ENCODE data around the gene MEF2B. TPM values are rescaled to one million over a fixed set of nuclear protein-coding genes. Genes with fewer than 3 reads are reported as not detected.

Gene MEF2B
- total RNA-seq, 6 donors from 2014 or later, result 2.0 to 3.9 (median 3.1) TPM; not detected in 3

DNA sequence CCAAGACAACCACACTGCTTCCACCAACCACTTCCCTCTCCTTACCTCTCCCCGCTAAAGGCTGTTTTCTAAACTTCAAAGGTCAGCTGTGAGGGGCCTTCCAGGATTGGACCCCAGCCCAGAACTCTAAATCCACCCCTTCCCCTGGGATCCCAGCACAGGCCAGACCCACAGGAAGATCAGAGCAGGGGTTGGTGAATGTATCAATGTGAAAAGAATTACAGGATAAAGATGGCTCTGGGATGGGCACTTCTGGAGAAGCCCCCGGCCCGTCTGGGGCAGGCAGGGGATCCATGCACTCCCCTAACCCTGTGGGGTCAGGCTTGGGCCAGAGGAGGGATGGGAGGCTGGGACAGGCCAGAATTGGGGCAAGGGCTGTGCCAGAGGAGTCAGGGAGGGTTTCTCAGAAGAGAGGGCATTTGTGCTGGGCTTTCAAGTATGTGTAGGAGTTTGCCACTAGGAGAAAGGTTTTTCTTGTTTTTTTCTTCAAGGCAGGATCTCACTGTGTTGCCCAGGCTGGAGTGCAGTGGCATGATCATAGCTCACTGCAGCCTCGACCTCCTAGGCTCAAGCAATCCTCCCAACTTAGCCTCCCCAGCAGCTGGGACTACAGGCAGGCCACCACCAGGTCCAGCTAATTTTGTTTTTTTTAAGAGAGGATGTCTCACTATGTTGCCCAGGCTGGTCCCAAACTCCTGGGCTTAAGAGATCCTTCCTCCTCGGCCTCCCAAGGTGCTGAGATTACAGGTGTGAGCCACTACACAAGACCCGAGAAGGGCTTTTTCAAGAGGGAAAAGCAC lies 1.0 kb upstream of the MEF2B start:
- DNase-seq, result no peak
- WGBS, 2 donors, result 80 to 82% methylated on average over 6 of the region's 6 CpGs
- H3K27me3 ChIP-seq, result no peaks in the 10 kb centered on the region

DNA sequence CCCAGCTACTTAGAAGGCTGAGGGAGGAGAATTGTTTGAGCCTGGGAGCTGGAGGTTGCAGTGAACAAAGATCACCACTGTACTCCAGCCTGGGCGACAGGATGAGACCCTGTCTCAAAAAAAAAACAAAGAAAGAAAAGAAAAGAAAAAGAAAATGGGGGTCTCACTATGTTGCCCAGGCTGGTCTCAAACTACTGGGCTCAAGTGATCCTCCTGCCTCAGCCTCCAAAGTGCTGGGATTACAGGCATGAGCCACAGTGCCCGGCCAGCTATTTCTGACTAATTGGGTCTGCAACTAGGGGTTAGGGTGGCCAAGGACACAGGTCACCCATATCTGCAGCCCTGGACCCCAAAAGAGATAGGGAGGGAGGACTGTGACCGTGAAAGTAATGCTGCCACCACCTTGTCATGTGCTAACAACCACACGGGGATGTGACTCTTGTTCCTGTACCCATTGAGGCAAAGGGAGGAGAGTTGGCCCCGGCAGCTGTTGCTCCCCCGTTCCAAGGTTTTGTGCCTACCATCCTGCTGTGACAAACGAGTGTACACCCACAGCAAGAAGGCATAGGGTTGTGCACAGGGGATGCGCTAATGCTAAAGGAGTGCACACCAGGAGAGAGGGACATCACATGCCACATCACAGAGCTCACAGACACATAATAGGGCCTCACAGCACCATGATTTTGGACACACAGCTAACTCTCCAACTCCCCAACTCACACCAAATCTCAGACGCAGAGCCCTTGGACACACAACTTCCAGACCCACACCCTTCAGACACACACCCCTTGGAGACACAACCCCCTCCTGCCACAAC lies 619 bp downstream of the MEF2B start:
- no peaks in the 10 kb centered on the region for H3K9me3 ChIP-seq
- H3K27me3 ChIP-seq, result no peaks in the 10 kb centered on the region
- ATAC-seq (ENCODE audit: low FRiP score in 2 of 2) (no peak), DNase-seq (no peak)
- TF ChIP-seq, protein P1, sequence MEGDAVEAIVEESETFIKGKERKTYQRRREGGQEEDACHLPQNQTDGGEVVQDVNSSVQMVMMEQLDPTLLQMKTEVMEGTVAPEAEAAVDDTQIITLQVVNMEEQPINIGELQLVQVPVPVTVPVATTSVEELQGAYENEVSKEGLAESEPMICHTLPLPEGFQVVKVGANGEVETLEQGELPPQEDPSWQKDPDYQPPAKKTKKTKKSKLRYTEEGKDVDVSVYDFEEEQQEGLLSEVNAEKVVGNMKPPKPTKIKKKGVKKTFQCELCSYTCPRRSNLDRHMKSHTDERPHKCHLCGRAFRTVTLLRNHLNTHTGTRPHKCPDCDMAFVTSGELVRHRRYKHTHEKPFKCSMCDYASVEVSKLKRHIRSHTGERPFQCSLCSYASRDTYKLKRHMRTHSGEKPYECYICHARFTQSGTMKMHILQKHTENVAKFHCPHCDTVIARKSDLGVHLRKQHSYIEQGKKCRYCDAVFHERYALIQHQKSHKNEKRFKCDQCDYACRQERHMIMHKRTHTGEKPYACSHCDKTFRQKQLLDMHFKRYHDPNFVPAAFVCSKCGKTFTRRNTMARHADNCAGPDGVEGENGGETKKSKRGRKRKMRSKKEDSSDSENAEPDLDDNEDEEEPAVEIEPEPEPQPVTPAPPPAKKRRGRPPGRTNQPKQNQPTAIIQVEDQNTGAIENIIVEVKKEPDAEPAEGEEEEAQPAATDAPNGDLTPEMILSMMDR (IDR thresholded peaks at IDR 0.05), result no peak
- TF ChIP-seq EP300 (IDR thresholded peaks at IDR 0.05) (no peak), POLR2A (IDR thresholded peaks at IDR 0.05) (no peak), POLR2AphosphoS5 (IDR thresholded peaks at IDR 0.05) (no peak)
- no peak overlapping the region for H3K27ac ChIP-seq
- peak overlapping the region in 3 of 4 donors; percentile 19 to 35 (median 33) for H3K4me3 ChIP-seq
- no peaks in the 10 kb centered on the region for H3K36me3 ChIP-seq
- peaks cover 7 to 10% (median 9%) of the 10 kb centered on the region in 4 donors for H3K4me1 ChIP-seq
- WGBS, 2 donors, result 81 to 82% methylated on average over 7 to 9 of the region's 9 CpGs

More for the DNA sequence above, 1.0 kb upstream of the MEF2B start:
- Histone ChIP-seq H3K4me3 (no peak overlapping the region), H3K36me3 (peaks cover 0 to 5% (median 2%) of the 10 kb centered on the region in 4 donors), H3K4me1 (peaks cover 7 to 17% (median 11%) of the 10 kb centered on the region in 4 donors), H3K9me3 (no peaks in the 10 kb centered on the region), H3K27ac (no peak overlapping the region)
- TF ChIP-seq EP300 (IDR thresholded peaks at IDR 0.05) (no peak), POLR2A (IDR thresholded peaks at IDR 0.05) (no peak), POLR2AphosphoS5 (IDR thresholded peaks at IDR 0.05) (no peak)
- TF ChIP-seq, protein P1 (IDR thresholded peaks at IDR 0.05), result no peak
- ATAC-seq (ENCODE audit: low FRiP score in 2 of 2), result no peak

- DNase-seq (no peak), ATAC-seq (ENCODE audit: low FRiP score in 2 of 2) (no peak)
- no peaks in the 10 kb centered on the region for H3K36me3 ChIP-seq
- H3K9me3 ChIP-seq, result no peaks in the 10 kb centered on the region
- no peaks in the 10 kb centered on the region for H3K27me3 ChIP-seq
- 89% methylated on average over 3 of the region's 3 CpGs for whole genome bisulfite sequencing, 2 donors
- no peak for TF ChIP-seq POLR2AphosphoS5 (IDR thresholded peaks at IDR 0.05)
- H3K27ac ChIP-seq, result no peak overlapping the region
- peaks cover 7 to 10% (median 9%) of the 10 kb centered on the region in 4 donors for H3K4me1 ChIP-seq
- H3K4me3 ChIP-seq, result no peak overlapping the region
These were observed 2.5 kb downstream of the MEF2B start for GRCh38 chr19:19167612-19168011.

DNA sequence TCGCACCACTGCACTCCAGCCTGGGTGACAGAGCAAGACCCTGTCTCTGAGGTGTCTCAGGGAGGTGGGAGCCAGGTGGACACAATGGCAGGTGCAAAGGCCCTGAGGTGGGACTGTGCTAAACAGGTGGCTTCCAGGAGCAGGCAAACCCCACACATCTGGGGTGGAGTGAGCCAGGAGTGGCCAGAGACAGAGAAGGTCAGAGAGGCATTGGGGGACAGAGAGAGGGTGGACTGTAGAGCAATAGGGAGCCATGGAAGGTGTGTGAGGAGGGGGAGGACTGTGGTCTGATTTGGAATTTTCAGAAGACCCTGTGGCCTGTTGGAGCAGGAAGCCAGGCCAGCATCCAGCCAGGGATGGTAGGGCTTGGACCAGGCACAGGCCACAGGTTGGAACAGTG lies 4.7 kb downstream of the MEF2B start:
- Histone ChIP-seq H3K4me3 (no peak overlapping the region), H3K9me3 (no peaks in the 10 kb centered on the region), H3K27ac (no peak overlapping the region), H3K36me3 (no peaks in the 10 kb centered on the region), H3K27me3 (no peaks in the 10 kb centered on the region), H3K4me1 (peaks cover 7 to 8% (median 7%) of the 10 kb centered on the region in 4 donors)
- TF ChIP-seq POLR2AphosphoS5 (IDR thresholded peaks at IDR 0.05) (no peak), EP300 (IDR thresholded peaks at IDR 0.05) (no peak), POLR2A (IDR thresholded peaks at IDR 0.05) (no peak)
- TF ChIP-seq, protein P1 (IDR thresholded peaks at IDR 0.05), result no peak
- WGBS, 2 donors, result 100% methylated on average over 1 of the region's 1 CpG
- DNase-seq (no peak), ATAC-seq (ENCODE audit: low FRiP score in 2 of 2) (no peak)

- H3K27me3 ChIP-seq, result no peaks in the 10 kb centered on the region
- H3K36me3 ChIP-seq, result no peaks in the 10 kb centered on the region
- 92 to 98% methylated on average over 4 to 7 of the region's 7 CpGs for WGBS, 2 donors
- no peak overlapping the region for H3K27ac ChIP-seq
- DNase-seq (no peak), ATAC-seq (ENCODE audit: low FRiP score in 2 of 2) (no peak)
- H3K4me1 ChIP-seq, result no peaks in the 10 kb centered on the region
- no peak overlapping the region for H3K4me3 ChIP-seq
- TF ChIP-seq EP300 (IDR thresholded peaks at IDR 0.05) (no peak), POLR2AphosphoS5 (IDR thresholded peaks at IDR 0.05) (no peak), POLR2A (IDR thresholded peaks at IDR 0.05) (no peak)
- TF ChIP-seq, protein P1 (IDR thresholded peaks at IDR 0.05), result no peak
- H3K9me3 ChIP-seq, result no peaks in the 10 kb centered on the region
These were observed 7.6 kb downstream of the MEF2B start for GRCh38 chr19:19162495-19162894.
